T-helper 17 cell (primary cell): ENCODE results near the gene SCN1B. TPM values are rescaled to one million over a fixed set of nuclear protein-coding genes. Genes with fewer than 3 reads are reported as not detected.
"Not testable (repeated sequence)": the region's sequence is repeated elsewhere in the genome, so short reads cannot be mapped to it uniquely, and the experiment has no call there.

Source experiments
- ATAC-seq: fragments of 150-1000 bp; cut with Tn5 transposase; 2 replicates; pipeline ENCODE4 v1.10.0; 2021; ENCODE audit warnings: mild to moderate bottlenecking, moderate library complexity
- DNase-seq, 3 donors: peaks; one replicate each; pipeline versions ENCODE4 v3.0.0 to v3.0.0-alpha.2; 2020 to 2021
- H3K9me3 ChIP-seq: one replicate; pipeline ENCODE4 v1.7.0; 2013; ENCODE audit warnings: low read length, mild to moderate bottlenecking; ENCODE audit not compliant: control insufficient read depth, poor library complexity, severe bottlenecking
- H3K27ac Mint-ChIP-seq: one replicate; pipeline ENCODE4 v1.8.0; 2022; ENCODE audit warnings: mild to moderate bottlenecking, moderate library complexity, mixed read lengths
- H3K27me3 Mint-ChIP-seq: one replicate; pipeline ENCODE4 v1.8.0; 2022; ENCODE audit warnings: mixed read lengths
- H3K36me3 Mint-ChIP-seq: one replicate; pipeline ENCODE4 v1.8.0; 2022; ENCODE audit warnings: low read depth, mixed read lengths
- H3K4me1 Mint-ChIP-seq: one replicate; pipeline ENCODE4 v1.8.0; 2022; ENCODE audit warnings: mild to moderate bottlenecking, mixed read lengths
- H3K4me3 Mint-ChIP-seq: one replicate; pipeline ENCODE4 v1.8.0; 2022; ENCODE audit warnings: mild to moderate bottlenecking, moderate library complexity, mixed read lengths
- total RNA-seq, 4 donors: library from RNA in 2 of 4; stranded (reverse) in 2 of 4; gene quantifications; one replicate each; pipeline ENCODE4 v1.2.3 and lab custom pipeline; 2022 to 2026

Gene SCN1B
- total RNA-seq, 2 donors from 2014 or later, result 1.9 to 6.2 TPM

GRCh38 chr19:34995551-34995950 lies 34.7 kb upstream of the SCN1B start:
- Mint-ChIP-seq H3K36me3 (no peaks in the 10 kb centered on the region), H3K4me3 (no peak overlapping the region), H3K4me1 (peaks cover 32% of the 10 kb centered on the region), H3K27me3 (no peaks in the 10 kb centered on the region), H3K27ac (peak overlapping the region; percentile 95)
- H3K9me3 ChIP-seq, result no peaks in the 10 kb centered on the region
- ATAC-seq (no peak), DNase-seq (no peak)

- Mint-ChIP-seq H3K27me3 (no peaks in the 10 kb centered on the region), H3K4me3 (peak overlapping the region; percentile 81), H3K27ac (peak overlapping the region; percentile 95), H3K4me1 (peaks cover 39% of the 10 kb centered on the region), H3K36me3 (peaks cover 6% of the 10 kb centered on the region)
- DNase-seq (no peak), ATAC-seq (peak; percentile 30)
- no peaks in the 10 kb centered on the region for H3K9me3 ChIP-seq
Observed at GRCh38 chr19:34997071-34997617, 33.1 kb upstream of the SCN1B start.

- H3K9me3 ChIP-seq, H3K27me3 Mint-ChIP-seq, H3K36me3 Mint-ChIP-seq, ATAC-seq, DNase-seq: not testable (repeated sequence)
- Mint-ChIP-seq H3K4me3 (peak overlapping the region; percentile 81), H3K27ac (peak overlapping the region; percentile 95), H3K4me1 (peaks cover 49% of the 10 kb centered on the region)
Observed at GRCh38 chr19:34998224-34998623, 32.0 kb upstream of the SCN1B start.

GRCh38 chr19:34998777-34999497 lies 31.3 kb upstream of the SCN1B start:
- peak overlapping the region; percentile 100 for H3K4me3 Mint-ChIP-seq
- ATAC-seq (no peak), DNase-seq (no peak)
- H3K27me3 Mint-ChIP-seq, result no peaks in the 10 kb centered on the region
- no peaks in the 10 kb centered on the region for H3K9me3 ChIP-seq
- peaks cover 53% of the 10 kb centered on the region for H3K4me1 Mint-ChIP-seq
- peaks cover 9% of the 10 kb centered on the region for H3K36me3 Mint-ChIP-seq
- H3K27ac Mint-ChIP-seq, result peak overlapping the region; percentile 95

- Mint-ChIP-seq H3K27me3 (no peaks in the 10 kb centered on the region), H3K36me3 (peaks cover 9% of the 10 kb centered on the region), H3K27ac (peak within 1 kb of the TSS; percentile 99), H3K4me1 (peaks cover 56% of the 10 kb centered on the region), H3K4me3 (peak within 1 kb of the TSS; percentile 100)
- no peaks in the 10 kb centered on the region for H3K9me3 ChIP-seq
- DNase-seq, result peak; percentile 49 to 65 (median 61)
- peak; percentile 50 for ATAC-seq
Observed at GRCh38 chr19:34999498-35000337, 30.6 kb upstream of the SCN1B start, which contains the start of gene GRAMD1A. Gene GRAMD1A (plus strand): TSS chr19:35000323. CDS start chr19:35000479, 156 bp downstream.

- Mint-ChIP-seq H3K27me3 (no peaks in the 10 kb centered on the region), H3K4me1 (peaks cover 57% of the 10 kb centered on the region), H3K36me3 (peaks cover 9% of the 10 kb centered on the region), H3K4me3 (peak overlapping the region; percentile 100), H3K27ac (peak overlapping the region; percentile 95)
- DNase-seq, result no peak
- ATAC-seq, result no peak
- no peaks in the 10 kb centered on the region for H3K9me3 ChIP-seq
Observed at GRCh38 chr19:35000338-35000646, 30.0 kb upstream of the SCN1B start.

GRCh38 chr19:35000647-35001501 lies 29.4 kb upstream of the SCN1B start:
- ATAC-seq, result peak; percentile 64
- H3K36me3 Mint-ChIP-seq, result peaks cover 9% of the 10 kb centered on the region
- H3K4me3 Mint-ChIP-seq, result peak overlapping the region; percentile 100
- peaks cover 58% of the 10 kb centered on the region for H3K4me1 Mint-ChIP-seq
- peak overlapping the region; percentile 99 for H3K27ac Mint-ChIP-seq
- H3K9me3 ChIP-seq, result no peaks in the 10 kb centered on the region
- no peaks in the 10 kb centered on the region for H3K27me3 Mint-ChIP-seq
- DNase-seq, result peak in 1 of 3 donors; percentile 49

- DNase-seq, result no peak
- H3K27me3 Mint-ChIP-seq, result no peaks in the 10 kb centered on the region
- H3K4me3 Mint-ChIP-seq, result peak overlapping the region; percentile 100
- peaks cover 12% of the 10 kb centered on the region for H3K36me3 Mint-ChIP-seq
- no peak for ATAC-seq
- H3K4me1 Mint-ChIP-seq, result peaks cover 62% of the 10 kb centered on the region
- peak overlapping the region; percentile 99 for H3K27ac Mint-ChIP-seq
- no peaks in the 10 kb centered on the region for H3K9me3 ChIP-seq
Observed at GRCh38 chr19:35002037-35002535, 28.2 kb upstream of the SCN1B start.

GRCh38 chr19:35004517-35005255 lies 25.6 kb upstream of the SCN1B start:
- no peak for ATAC-seq
- Mint-ChIP-seq H3K4me1 (peaks cover 46% of the 10 kb centered on the region), H3K36me3 (peaks cover 12% of the 10 kb centered on the region), H3K27me3 (no peaks in the 10 kb centered on the region), H3K27ac (peak overlapping the region; percentile 99), H3K4me3 (peak overlapping the region; percentile 31)
- no peaks in the 10 kb centered on the region for H3K9me3 ChIP-seq
- DNase-seq, result no peak

- Mint-ChIP-seq H3K4me3 (no peak overlapping the region), H3K27ac (no peak overlapping the region), H3K4me1 (peaks cover 45% of the 10 kb centered on the region), H3K36me3 (peaks cover 13% of the 10 kb centered on the region), H3K27me3 (no peaks in the 10 kb centered on the region)
- DNase-seq, result no peak
- no peaks in the 10 kb centered on the region for H3K9me3 ChIP-seq
- ATAC-seq, result no peak
Observed at GRCh38 chr19:35005256-35005977, 24.9 kb upstream of the SCN1B start.

- Mint-ChIP-seq H3K36me3 (peaks cover 13% of the 10 kb centered on the region), H3K4me1 (peaks cover 47% of the 10 kb centered on the region)
- H3K4me3 Mint-ChIP-seq, H3K27ac Mint-ChIP-seq, H3K27me3 Mint-ChIP-seq, ATAC-seq, H3K9me3 ChIP-seq, DNase-seq: not testable (repeated sequence)
Observed at GRCh38 chr19:35006007-35006341, 24.3 kb upstream of the SCN1B start.
